Ishikawa (cell line): Measurements from ENCODE around the gene PSMC1.

Experiments
- CEBPB ChIP-seq: IDR thresholded peaks from 2 replicates; pipeline ENCODE4 v1.6.1; 2012
- CREB1 ChIP-seq: IDR thresholded peaks from 2 replicates; pipeline ENCODE4 v1.6.1; 2012; ENCODE audit warnings: low read depth
- EGR1 ChIP-seq: IDR thresholded peaks from 2 replicates; pipeline ENCODE4 v1.6.1; 2012
- EP300 ChIP-seq: IDR thresholded peaks from 2 replicates; pipeline ENCODE4 v1.6.1; 2012; ENCODE audit warnings: borderline replicate concordance
- FOXM1 ChIP-seq: IDR thresholded peaks from 2 replicates; pipeline ENCODE4 v1.6.1; 2012; ENCODE audit warnings: low read depth, borderline replicate concordance
- NFIC ChIP-seq: IDR thresholded peaks from 2 replicates; pipeline ENCODE4 v1.6.1; 2012
- RAD21 ChIP-seq: IDR thresholded peaks from 2 replicates; pipeline ENCODE4 v1.6.1; 2012; ENCODE audit warnings: low read depth
- TAF1 ChIP-seq: IDR thresholded peaks from 2 replicates; pipeline ENCODE4 v1.6.1; 2012; ENCODE audit warnings: low read depth, mild to moderate bottlenecking
- TCF12 ChIP-seq: IDR thresholded peaks from 2 replicates; pipeline ENCODE4 v1.6.1; 2012; ENCODE audit warnings: low read depth
- TEAD4 ChIP-seq: IDR thresholded peaks from 2 replicates; pipeline ENCODE4 v1.6.1; 2012
- YY1 ChIP-seq: IDR thresholded peaks from 2 replicates; pipeline ENCODE4 v1.6.1; 2012; ENCODE audit warnings: low read depth
- ZBTB7A ChIP-seq: IDR thresholded peaks from 2 replicates; pipeline ENCODE4 v1.6.1; 2012; ENCODE audit warnings: low read depth
- TF ChIP-seq, protein P1 (sequence below): IDR thresholded peaks from 2 replicates; pipeline ENCODE4 v1.6.1; 2012
- TF ChIP-seq, protein P2 (sequence below): IDR thresholded peaks from 2 replicates; pipeline ENCODE4 v1.6.1; 2012; ENCODE audit warnings: low read depth, mild to moderate bottlenecking
- TF ChIP-seq, protein P3 (sequence below): IDR thresholded peaks from 2 replicates; pipeline ENCODE4 v1.6.1; 2012

The PSMC1 gene

DNA sequence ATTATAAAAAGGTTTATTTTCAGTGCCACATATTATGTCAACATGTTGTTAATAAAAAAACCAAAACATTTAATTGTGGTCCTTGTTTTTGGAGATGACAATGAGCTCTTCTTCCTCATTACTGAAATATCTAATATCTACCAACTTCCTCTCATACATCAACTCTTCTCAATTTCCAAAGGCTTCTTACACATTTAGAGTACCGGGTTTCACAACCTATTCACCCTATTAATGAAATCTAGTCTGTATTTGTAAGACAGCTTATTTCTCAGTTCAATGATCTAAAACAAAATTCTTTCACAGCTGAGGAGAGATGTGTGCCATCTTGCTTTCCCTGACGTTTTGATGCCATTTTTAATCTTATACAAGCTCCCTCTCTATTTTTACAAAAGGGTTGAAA lies 60.9 kb downstream of the PSMC1 start:
- TF ChIP-seq YY1 = no peak
- no peak for TF ChIP-seq TEAD4
- no peak for TF ChIP-seq EP300
- no peak for TF ChIP-seq CREB1
- TF ChIP-seq CEBPB = no peak
- TF ChIP-seq ZBTB7A = no peak
- TF ChIP-seq, protein P1, sequence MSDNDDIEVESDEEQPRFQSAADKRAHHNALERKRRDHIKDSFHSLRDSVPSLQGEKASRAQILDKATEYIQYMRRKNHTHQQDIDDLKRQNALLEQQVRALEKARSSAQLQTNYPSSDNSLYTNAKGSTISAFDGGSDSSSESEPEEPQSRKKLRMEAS = no peak
- TF ChIP-seq RAD21 = no peak
- no peak for TF ChIP-seq NFIC
- TF ChIP-seq FOXM1 = no peak
- no peak for TF ChIP-seq TAF1
- no peak for TF ChIP-seq TCF12
- no peak for TF ChIP-seq EGR1
- TF ChIP-seq, protein P2, sequence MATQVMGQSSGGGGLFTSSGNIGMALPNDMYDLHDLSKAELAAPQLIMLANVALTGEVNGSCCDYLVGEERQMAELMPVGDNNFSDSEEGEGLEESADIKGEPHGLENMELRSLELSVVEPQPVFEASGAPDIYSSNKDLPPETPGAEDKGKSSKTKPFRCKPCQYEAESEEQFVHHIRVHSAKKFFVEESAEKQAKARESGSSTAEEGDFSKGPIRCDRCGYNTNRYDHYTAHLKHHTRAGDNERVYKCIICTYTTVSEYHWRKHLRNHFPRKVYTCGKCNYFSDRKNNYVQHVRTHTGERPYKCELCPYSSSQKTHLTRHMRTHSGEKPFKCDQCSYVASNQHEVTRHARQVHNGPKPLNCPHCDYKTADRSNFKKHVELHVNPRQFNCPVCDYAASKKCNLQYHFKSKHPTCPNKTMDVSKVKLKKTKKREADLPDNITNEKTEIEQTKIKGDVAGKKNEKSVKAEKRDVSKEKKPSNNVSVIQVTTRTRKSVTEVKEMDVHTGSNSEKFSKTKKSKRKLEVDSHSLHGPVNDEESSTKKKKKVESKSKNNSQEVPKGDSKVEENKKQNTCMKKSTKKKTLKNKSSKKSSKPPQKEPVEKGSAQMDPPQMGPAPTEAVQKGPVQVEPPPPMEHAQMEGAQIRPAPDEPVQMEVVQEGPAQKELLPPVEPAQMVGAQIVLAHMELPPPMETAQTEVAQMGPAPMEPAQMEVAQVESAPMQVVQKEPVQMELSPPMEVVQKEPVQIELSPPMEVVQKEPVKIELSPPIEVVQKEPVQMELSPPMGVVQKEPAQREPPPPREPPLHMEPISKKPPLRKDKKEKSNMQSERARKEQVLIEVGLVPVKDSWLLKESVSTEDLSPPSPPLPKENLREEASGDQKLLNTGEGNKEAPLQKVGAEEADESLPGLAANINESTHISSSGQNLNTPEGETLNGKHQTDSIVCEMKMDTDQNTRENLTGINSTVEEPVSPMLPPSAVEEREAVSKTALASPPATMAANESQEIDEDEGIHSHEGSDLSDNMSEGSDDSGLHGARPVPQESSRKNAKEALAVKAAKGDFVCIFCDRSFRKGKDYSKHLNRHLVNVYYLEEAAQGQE = no peak
- TF ChIP-seq, protein P3, sequence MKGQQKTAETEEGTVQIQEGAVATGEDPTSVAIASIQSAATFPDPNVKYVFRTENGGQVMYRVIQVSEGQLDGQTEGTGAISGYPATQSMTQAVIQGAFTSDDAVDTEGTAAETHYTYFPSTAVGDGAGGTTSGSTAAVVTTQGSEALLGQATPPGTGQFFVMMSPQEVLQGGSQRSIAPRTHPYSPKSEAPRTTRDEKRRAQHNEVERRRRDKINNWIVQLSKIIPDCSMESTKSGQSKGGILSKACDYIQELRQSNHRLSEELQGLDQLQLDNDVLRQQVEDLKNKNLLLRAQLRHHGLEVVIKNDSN = no peak

DNA sequence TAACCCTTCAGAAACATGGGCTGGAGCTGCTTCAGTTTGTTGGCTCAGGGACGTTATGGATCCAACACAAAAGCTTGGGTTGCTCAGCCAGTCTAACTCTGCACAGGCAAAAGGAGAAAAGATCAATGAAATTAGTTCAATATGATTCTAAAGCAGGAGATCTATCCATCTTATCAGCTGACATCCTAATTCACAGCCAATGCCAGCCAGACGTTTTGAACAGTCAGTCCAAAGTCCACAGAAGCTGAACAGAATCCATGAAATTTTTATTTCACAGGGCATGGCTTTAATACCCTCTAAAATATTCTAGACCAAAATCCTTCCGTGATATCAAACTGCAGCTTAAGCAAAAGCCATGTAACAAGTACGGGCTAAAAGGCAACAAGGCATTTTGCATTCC lies 61.7 kb downstream of the PSMC1 start:
- TF ChIP-seq, protein P3 = no peak

DNA sequence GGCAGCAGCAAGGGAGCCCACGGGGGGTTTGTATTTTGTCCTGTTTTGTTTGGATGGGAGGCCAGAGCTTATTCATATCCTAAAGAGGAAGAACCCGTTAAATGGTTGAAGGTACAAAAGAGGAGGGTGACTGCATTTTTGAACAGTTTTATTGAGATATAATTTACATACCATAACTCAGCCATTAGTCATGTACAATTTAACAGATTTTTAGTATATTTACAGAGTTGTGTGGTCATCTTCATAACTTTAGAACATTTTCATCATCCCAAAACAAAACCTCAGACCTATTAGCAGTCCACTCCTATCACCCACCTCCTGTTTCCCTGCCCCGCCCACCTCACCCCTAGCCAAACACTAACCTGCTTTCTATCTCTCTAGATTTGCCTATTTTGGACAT lies 62.8 kb downstream of the PSMC1 start:
- no peak for TF ChIP-seq YY1
- TF ChIP-seq EGR1 = no peak
- TF ChIP-seq, protein P1 = no peak
- TF ChIP-seq ZBTB7A = no peak
- no peak for TF ChIP-seq TEAD4
- TF ChIP-seq, protein P2 = no peak
- TF ChIP-seq, protein P3 = no peak

DNA sequence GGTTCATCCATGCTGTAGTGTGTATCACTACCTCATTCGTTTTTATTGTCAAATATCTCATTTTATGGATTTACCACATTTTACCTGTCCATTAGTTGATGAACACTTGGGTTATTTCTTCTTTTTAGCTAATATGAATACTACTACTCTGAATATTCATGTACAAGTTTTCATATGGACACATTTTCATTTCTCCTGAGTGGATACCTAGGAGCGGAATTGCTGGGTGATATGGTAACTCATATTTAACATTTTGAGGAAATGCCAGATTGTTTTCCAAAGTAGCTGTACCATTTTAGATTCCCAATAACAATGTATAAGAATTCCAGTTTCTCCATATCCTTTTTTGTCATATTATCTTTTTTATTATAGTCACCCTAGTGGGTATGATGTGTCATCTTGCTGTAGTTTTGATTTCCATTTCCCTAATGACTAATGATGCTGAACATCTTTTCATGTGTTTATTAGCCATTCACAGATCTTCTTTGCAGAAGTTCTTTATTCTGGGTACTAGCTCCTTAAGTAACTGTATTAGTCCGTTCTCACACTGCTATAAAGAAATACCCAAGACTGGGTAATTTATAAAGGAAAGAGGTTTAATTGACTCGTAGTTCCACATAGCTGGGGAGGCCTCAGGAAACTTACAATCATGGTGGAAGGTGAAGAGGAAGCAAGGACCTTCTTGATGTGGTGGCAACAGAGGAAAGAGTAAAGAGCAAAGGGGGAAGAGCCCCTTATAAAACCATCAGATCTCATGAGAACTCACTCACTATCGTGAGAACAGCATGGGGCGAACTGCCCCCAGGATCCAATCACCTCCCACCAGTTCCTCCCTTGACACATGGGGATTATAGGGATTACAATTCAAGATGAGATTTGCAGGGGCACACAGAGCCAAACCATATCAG lies 63.5 kb downstream of the PSMC1 start:
- TF ChIP-seq CREB1 (no peak), NFIC (no peak), RAD21 (no peak), EP300 (no peak), YY1 (no peak)
- TF ChIP-seq, protein P3 = no peak

DNA sequence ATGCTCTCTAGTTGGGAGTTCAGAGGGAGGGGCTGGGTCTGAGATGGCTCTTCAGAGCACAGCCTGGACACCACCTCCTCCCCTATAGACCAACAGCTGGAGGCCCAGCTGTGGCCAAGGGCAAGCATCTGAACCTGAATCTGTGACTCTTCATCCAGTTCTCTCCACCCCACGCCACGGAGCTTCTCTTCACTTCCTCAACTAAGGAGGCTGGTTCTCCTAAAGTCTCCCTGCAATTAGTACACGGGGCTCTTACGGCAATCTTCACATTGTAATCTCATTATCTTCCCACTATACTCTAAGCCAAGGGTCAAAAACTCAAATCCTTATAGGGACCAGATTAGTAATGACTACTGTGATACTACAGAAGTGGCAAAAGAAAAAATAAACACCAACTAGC lies 65.5 kb downstream of the PSMC1 start:
- TF ChIP-seq FOXM1 (no peak), YY1 (no peak), CREB1 (no peak), TCF12 (no peak), EGR1 (no peak), TEAD4 (no peak), NFIC (no peak)
- TF ChIP-seq, protein P2 = no peak
